Naive thymus-derived CD4-positive, alpha-beta T cell (primary cell): ENCODE data around the gene PRCD. TPM values are rescaled to one million over a fixed set of nuclear protein-coding genes. Genes with fewer than 3 reads are reported as not detected.
"Not testable (repeated sequence)": the region's sequence is repeated elsewhere in the genome, so short reads cannot be mapped to it uniquely, and the experiment has no call there.

ENCODE experiments used
- ATAC-seq: fragments of 150-1000 bp; cut with Tn5 transposase; 2 replicates; pipeline ENCODE4 v1.10.0; 2021; ENCODE audit warnings: mild to moderate bottlenecking, moderate library complexity
- CTCF ChIA-PET: fragments of 350-600 bp; sonication (Branson Sonifier 250); formaldehyde crosslinking; loops from one replicate; lab custom pipeline; 2021; ENCODE audit warnings: antibody characterized with exemption; lab: Charles Lee
- POLR2A ChIA-PET: fragments of 350-600 bp; sonication (Branson Sonifier 250); formaldehyde crosslinking; loops from one replicate; lab custom pipeline; 2021; ENCODE audit warnings: antibody characterized with exemption, inconsistent platforms; lab: Charles Lee
- DNase-seq, 9 donors: peaks; one replicate each; pipeline versions ENCODE4 v3.0.0 to v3.0.0-alpha.2; 2020 to 2022; ENCODE audit warnings: mixed read lengths in 1 of 9
- H3K27ac ChIP-seq: one replicate; pipeline ENCODE4 v1.7.0; 2013; ENCODE audit warnings: mild to moderate bottlenecking, low read depth, low read length, moderate library complexity
- H3K27me3 ChIP-seq, 2 donors: one replicate each; pipeline ENCODE4 v1.7.0; 2013; ENCODE audit warnings: low read length in 2 of 2, mild to moderate bottlenecking in 2 of 2, moderate library complexity in 2 of 2; ENCODE audit not compliant: control insufficient read depth in 2 of 2, insufficient read depth in 2 of 2
- H3K36me3 ChIP-seq, 3 experiments: 1 replicate in 2 of 3; 2 replicates in 1 of 3; pipeline ENCODE4 v1.7.0; 2013; ENCODE audit warnings: low read length in 3 of 3, mild to moderate bottlenecking in 3 of 3, moderate library complexity in 1 of 3; ENCODE audit not compliant: insufficient read depth in 3 of 3, control insufficient read depth in 2 of 3
- H3K4me1 ChIP-seq, 2 donors: one replicate each; pipeline ENCODE4 v1.7.0; 2013; ENCODE audit warnings: low read length in 2 of 2, mild to moderate bottlenecking in 2 of 2, moderate library complexity in 1 of 2; ENCODE audit not compliant: control insufficient read depth in 2 of 2, insufficient read depth in 2 of 2
- H3K4me3 ChIP-seq: 2 replicates; pipeline ENCODE4 v1.7.0; 2013; ENCODE audit warnings: mild to moderate bottlenecking, low read length
- H3K9me3 ChIP-seq, 3 experiments: 1 replicate in 2 of 3; 2 replicates in 1 of 3; pipeline ENCODE4 v1.7.0; 2013; ENCODE audit warnings: low read length in 3 of 3; ENCODE audit not compliant: control insufficient read depth in 2 of 3
- H3K27ac Mint-ChIP-seq, 9 donors: one replicate each; pipeline ENCODE4 v1.8.0; 2020 to 2022; ENCODE audit warnings: mixed read lengths in 9 of 9, mild to moderate bottlenecking in 8 of 9, moderate library complexity in 5 of 9, inconsistent platforms in 2 of 9
- H3K27me3 Mint-ChIP-seq, 5 donors: one replicate each; pipeline ENCODE4 v1.8.0; 2021 to 2022; ENCODE audit warnings: mixed read lengths in 5 of 5, mild to moderate bottlenecking in 1 of 5
- H3K36me3 Mint-ChIP-seq, 5 donors: one replicate each; pipeline ENCODE4 v1.8.0; 2020 to 2022; ENCODE audit warnings: mixed read lengths in 5 of 5, mild to moderate bottlenecking in 3 of 5, inconsistent platforms in 1 of 5
- H3K4me1 Mint-ChIP-seq, 7 donors: one replicate each; pipeline ENCODE4 v1.8.0; 2020 to 2022; ENCODE audit warnings: mixed read lengths in 7 of 7, mild to moderate bottlenecking in 3 of 7, inconsistent platforms in 1 of 7
- H3K4me3 Mint-ChIP-seq, 10 donors: one replicate each; pipeline ENCODE4 v1.8.0; 2020 to 2022; ENCODE audit warnings: mild to moderate bottlenecking in 10 of 10, mixed read lengths in 10 of 10, moderate library complexity in 6 of 10, inconsistent platforms in 2 of 10
- H3K9me3 Mint-ChIP-seq, 11 donors: one replicate each; pipeline ENCODE4 v1.8.0; 2020 to 2022; ENCODE audit warnings: mixed read lengths in 11 of 11, mild to moderate bottlenecking in 4 of 11, inconsistent platforms in 1 of 11, moderate library complexity in 1 of 11
- intact Hi-C, 2 donors: fragments of 100-400 bp; cut with micrococcal nuclease; formaldehyde crosslinking; loops; one replicate each; pipeline ENCODE4 v1.15.1; 2023
- polyA plus RNA-seq, 2 donors: library from polyadenylated mRNA; unstranded; fragments of 300-500 nt; fragmentation: Illumina TruSeq; gene quantifications; one replicate each; pipeline ENCODE4 v1.2.3, GENCODE V29; 2021
- total RNA-seq, 6 experiments: library from RNA in 5 of 6; stranded (reverse) in 5 of 6; gene quantifications; 1 replicate in 5 of 6; 2 replicates in 1 of 6; pipeline ENCODE4 v1.2.3 and lab custom pipeline; 2021 to 2026

PRCD gene
- total and polyA plus RNA-seq, 7 experiments from 2014 or later, result 1.3 TPM; not detected in 6

DNA sequence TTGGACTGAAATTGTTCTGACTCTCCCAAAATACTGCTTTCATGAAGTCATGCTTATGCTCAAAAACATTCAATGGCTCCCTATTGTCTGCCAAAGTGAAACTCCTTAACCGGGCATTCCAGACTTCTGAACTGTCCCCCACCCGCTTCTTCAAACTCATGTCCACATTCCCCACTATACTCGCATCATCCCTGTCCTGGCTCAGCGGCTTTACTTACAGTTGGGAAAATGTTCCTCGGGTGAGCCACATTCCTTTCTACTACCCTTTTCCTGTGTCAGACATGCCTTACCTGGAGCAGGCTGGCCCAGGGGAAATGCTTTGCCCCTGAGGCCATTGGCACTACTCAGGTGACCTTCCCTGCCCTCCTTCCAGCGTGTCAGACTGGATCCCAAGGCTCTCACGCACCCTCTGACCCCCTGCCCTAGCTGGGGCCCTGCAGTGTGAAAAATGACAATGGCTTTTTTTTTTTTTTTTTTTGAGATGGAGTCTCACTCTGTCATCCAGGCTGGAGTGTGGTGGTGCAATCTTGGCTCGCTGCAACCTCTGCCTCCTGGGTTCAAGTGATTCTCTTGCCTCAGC is 7.7 kb upstream of the PRCD start:
- Mint-ChIP-seq H3K36me3 (no peaks in the 10 kb centered on the region), H3K9me3 (no peaks in the 10 kb centered on the region), H3K27me3 (peaks cover 0 to 31% (median 4%) of the 10 kb centered on the region in 5 donors), H3K4me1 (peaks cover 4 to 36% (median 25%) of the 10 kb centered on the region in 7 donors), H3K4me3 (peak overlapping the region in 1 of 10 donors; percentile 29), H3K27ac (peak overlapping the region in 7 of 9 donors; percentile 62 to 95 (median 80))
- Histone ChIP-seq H3K4me1 (peaks cover 8 to 30% of the 10 kb centered on the region in 2 donors), H3K27ac (no peak overlapping the region), H3K4me3 (no peak overlapping the region), H3K9me3 (no peaks in the 10 kb centered on the region), H3K27me3 (no peaks in the 10 kb centered on the region), H3K36me3 (no peaks in the 10 kb centered on the region)
- no peak for ATAC-seq
- ChIA-PET CTCF (no interaction called here), POLR2A (no interaction called here)
- DNase-seq, result peak in 1 of 9 donors; percentile 1
- intact Hi-C loops, result no loop called here

DNA sequence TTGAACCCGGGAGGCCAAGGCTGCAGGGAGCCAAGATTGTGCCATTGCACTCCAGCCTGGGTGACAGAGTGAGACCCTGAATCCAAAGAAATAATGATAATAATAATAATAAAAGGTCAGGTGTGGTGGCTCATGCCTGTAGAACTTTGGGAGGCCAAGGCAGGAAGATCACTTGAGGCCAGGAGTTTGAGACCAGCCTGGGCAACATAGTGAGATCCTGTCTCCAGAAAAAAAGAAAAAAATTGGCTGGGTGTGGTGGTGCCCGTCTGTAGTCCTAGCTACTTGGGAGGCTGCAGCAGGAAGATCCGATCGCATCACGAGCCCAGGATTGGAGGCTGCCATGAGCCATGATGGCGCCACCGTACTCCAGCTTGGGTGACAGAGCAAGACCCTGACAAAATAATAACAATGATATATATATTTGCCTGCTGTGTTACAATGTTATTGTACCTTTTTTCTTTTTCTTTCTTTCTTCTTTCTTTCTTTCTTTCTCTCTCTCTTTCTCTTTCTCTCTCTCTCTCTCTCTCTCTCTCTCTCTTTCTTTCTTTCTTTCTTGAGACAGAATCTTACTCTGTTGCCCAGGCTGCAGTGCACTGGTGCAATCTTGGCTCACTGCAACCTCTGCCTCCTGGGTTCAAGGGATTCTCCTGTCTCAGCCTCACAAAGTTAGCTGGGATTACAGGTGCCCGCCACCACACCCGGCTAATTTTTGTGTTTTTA is 6.0 kb upstream of the PRCD start:
- H3K4me1 ChIP-seq, result peaks cover 0 to 15% of the 10 kb centered on the region in 2 donors
- DNase-seq, H3K4me3 Mint-ChIP-seq, H3K36me3 Mint-ChIP-seq, H3K36me3 ChIP-seq, H3K27ac Mint-ChIP-seq, H3K4me3 ChIP-seq, H3K9me3 Mint-ChIP-seq, ATAC-seq, H3K9me3 ChIP-seq, H3K27ac ChIP-seq, intact Hi-C loops, POLR2A ChIA-PET, H3K27me3 ChIP-seq: not testable (repeated sequence)
- H3K27me3 Mint-ChIP-seq, result peaks cover 2 to 36% (median 6%) of the 10 kb centered on the region in 5 donors
- CTCF ChIA-PET, result interaction anchor here (0.6 to 1.2 kb wide), 3 partner anchors 9 to 620 kb away, joined by 3 read pairs; no protein-coding TSS in a partner anchor
- peaks cover 0 to 23% (median 11%) of the 10 kb centered on the region in 7 donors for H3K4me1 Mint-ChIP-seq

DNA sequence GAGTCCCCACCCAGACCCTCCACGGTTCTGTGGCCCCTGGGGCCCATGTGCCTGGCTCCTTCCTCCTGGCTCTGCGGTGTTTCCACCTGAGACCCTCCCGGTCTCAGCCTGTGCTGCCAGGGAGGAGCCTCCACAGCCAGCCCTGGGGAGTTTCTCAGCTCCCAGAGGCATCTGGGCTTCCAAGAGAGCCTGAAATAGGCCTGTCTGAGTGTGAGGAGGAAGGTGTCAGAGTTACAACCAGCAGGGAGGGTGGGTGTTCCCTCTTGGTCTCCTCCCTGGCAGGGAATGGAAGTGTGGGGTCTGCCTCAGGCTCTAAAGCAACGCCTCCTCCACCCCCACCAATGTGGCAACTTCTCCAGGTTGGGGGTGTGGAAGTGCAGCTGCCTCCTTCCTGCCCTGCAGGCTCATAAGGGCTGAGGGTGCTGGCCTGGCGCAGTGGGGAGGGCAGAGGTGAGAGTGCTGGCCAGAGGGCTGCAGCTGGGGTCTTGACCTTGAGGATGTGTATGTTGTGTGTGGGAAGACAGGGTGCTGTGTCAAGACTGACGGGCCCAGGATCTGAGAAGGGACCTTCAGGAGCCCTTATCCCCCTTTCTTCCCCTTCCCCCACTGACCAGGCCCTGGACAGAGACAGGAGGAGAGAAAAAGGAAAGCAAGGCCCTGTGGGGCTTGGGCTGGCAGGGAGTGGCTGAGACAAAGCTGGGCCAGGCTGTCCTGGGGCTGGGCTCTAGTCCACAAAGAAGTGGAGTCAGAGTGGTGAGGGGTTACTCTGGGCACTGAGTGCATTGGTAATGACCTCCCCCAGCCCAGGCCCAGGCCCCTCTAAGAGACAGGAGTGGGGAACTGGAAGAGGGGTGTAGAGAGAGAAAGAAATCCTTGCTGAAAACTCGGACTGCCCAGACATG is 4.8 kb upstream of the PRCD start:
- Histone ChIP-seq H3K4me3 (no peak overlapping the region), H3K36me3 (no peaks in the 10 kb centered on the region), H3K9me3 (no peaks in the 10 kb centered on the region), H3K4me1 (peaks cover 0 to 2% of the 10 kb centered on the region in 2 donors), H3K27ac (no peak overlapping the region), H3K27me3 (peaks cover 0 to 5% of the 10 kb centered on the region in 2 donors)
- Mint-ChIP-seq H3K4me3 (peak overlapping the region in 1 of 10 donors; percentile 4), H3K9me3 (no peaks in the 10 kb centered on the region), H3K27me3 (peaks cover 12 to 46% (median 15%) of the 10 kb centered on the region in 5 donors), H3K4me1 (peaks cover 0 to 22% (median 16%) of the 10 kb centered on the region in 7 donors), H3K27ac (peak overlapping the region in 1 of 9 donors; percentile 46), H3K36me3 (peaks cover 0 to 3% (median 0%) of the 10 kb centered on the region in 5 donors)
- POLR2A ChIA-PET, result no interaction called here
- CTCF ChIA-PET, result interaction anchor here (1.5 kb wide), 1 partner anchor 12 kb away, joined by 5 read pairs; no protein-coding TSS in a partner anchor
- ATAC-seq (no peak), DNase-seq (no peak)
- intact Hi-C loops, result no loop called here

DNA sequence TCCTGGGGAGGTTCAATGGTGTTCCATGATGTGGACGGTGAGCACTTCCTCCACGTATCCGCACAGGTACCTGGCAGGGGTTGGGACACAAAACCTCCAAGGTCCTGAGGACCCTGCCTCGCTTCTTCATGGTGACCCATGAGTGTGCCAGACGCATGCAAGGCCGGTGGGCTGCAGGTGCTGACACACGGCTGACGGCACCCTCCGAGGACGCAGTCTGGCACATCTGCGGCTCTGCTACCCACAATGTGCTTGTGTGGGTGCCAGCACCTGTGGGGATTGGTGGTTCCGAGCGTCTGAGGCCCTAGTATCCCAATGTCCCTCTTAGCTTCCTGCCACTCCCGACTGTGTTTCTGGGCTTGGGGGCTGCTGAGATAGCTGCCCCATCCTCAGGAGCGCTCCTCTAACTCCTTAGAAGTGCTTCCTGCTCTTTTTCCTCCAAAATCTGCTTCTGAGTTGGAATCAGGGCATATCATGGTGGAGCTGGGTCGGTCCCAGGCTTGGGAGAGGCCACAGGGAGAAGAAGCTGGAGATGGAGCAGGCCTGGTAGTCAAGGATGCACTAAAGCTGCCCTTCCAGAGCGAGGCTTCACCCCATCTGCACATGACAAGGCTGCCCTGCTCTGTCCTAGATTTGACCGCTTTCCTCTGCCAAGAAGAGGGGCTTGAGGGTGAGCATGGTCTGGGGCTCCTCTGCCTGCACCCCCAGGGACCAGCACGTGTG is 3.9 kb upstream of the PRCD start:
- Histone ChIP-seq H3K4me1 (no peaks in the 10 kb centered on the region), H3K4me3 (no peak overlapping the region), H3K36me3 (no peaks in the 10 kb centered on the region), H3K27ac (no peak overlapping the region), H3K9me3 (no peaks in the 10 kb centered on the region), H3K27me3 (peaks cover 0 to 5% of the 10 kb centered on the region in 2 donors)
- Mint-ChIP-seq H3K27me3 (peaks cover 12 to 53% (median 15%) of the 10 kb centered on the region in 5 donors), H3K36me3 (peaks cover 0 to 3% (median 0%) of the 10 kb centered on the region in 5 donors), H3K9me3 (no peaks in the 10 kb centered on the region), H3K4me1 (peaks cover 2 to 17% (median 15%) of the 10 kb centered on the region in 7 donors), H3K27ac (no peak overlapping the region), H3K4me3 (peak overlapping the region in 3 of 10 donors; percentile 16 to 60 (median 53))
- POLR2A ChIA-PET, result no interaction called here
- CTCF ChIA-PET, result interaction anchor here (1.0 to 1.5 kb wide), 2 partner anchors 13 to 146 kb away, joined by 4 to 5 read pairs; no protein-coding TSS in a partner anchor
- intact Hi-C loops, result no loop called here
- DNase-seq (no peak), ATAC-seq (no peak)

DNA sequence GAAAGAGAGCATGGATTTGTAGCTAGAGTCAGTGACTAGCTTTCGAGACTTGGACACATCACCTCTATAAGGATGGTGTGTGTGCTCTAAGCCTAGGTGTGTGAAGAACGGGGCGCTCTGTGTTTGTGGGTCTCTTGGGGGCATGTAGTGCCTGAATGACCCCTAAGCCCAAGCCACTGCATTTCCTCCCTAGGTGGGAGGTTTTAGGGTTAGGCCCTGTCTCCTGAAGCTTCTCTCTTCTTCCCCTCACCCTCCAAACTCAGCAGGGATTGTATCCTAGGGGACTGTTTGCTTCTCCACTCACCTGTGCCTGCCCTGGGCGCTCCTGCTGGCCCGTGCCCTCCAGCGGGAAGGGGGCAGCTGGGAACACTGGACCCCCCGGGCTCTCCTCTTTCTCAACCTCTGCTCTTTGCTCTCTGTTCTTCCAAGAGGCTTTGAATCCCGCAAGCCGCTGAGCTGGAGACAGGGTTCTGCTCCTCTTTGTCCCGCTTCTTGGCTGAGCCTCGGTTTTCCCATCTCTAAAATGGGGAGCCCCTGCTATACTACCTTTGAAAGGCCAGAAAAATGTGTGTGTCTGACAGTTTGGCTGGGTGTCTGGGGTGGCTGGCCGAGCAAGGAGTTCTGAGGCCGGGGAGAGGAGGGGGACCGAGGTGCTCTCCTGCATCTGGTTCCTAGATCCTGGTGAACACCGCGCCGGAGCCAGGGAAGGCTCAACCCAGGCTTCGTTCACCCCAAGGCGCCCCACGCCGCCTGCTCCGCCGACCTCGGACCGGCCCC is 3.1 kb upstream of the PRCD start:
- Mint-ChIP-seq H3K9me3 (no peaks in the 10 kb centered on the region), H3K4me1 (peaks cover 2 to 16% (median 14%) of the 10 kb centered on the region in 7 donors), H3K36me3 (peaks cover 0 to 3% (median 0%) of the 10 kb centered on the region in 5 donors), H3K27ac (peak overlapping the region in 1 of 9 donors; percentile 38), H3K27me3 (peaks cover 14 to 61% (median 18%) of the 10 kb centered on the region in 5 donors), H3K4me3 (peak overlapping the region in 6 of 10 donors; percentile 16 to 60 (median 37))
- no peaks in the 10 kb centered on the region for H3K4me1 ChIP-seq
- no peaks in the 10 kb centered on the region for H3K9me3 ChIP-seq
- H3K4me3 ChIP-seq, result no peak overlapping the region
- intact Hi-C loops, result no loop called here
- ATAC-seq (no peak), DNase-seq (no peak)
- ChIA-PET POLR2A (interaction anchor here (0.6 kb wide), 1 partner anchor 301 kb away, joined by 3 read pairs; no protein-coding TSS in a partner anchor), CTCF (interaction anchor here (1.0 to 1.5 kb wide), 2 partner anchors 14 to 145 kb away, joined by 4 to 5 read pairs; no protein-coding TSS in a partner anchor)
- no peak overlapping the region for H3K27ac ChIP-seq
- H3K36me3 ChIP-seq, result no peaks in the 10 kb centered on the region
- H3K27me3 ChIP-seq, result peaks cover 0 to 5% of the 10 kb centered on the region in 2 donors
